ENCODE data around the gene SHOC2. TPM values are rescaled to one million over a fixed set of nuclear protein-coding genes. Genes with fewer than 3 reads are reported as not detected.
A peak's percentile ranks its signal among the peaks of the same experiment; 100 is the strongest.

SHOC2 gene
- 38.2 and 46.0 TPM in 2 replicates for polyA plus RNA-seq
- 163 and 187 TPM in 2 replicates for polyA minus RNA-seq

DNA sequence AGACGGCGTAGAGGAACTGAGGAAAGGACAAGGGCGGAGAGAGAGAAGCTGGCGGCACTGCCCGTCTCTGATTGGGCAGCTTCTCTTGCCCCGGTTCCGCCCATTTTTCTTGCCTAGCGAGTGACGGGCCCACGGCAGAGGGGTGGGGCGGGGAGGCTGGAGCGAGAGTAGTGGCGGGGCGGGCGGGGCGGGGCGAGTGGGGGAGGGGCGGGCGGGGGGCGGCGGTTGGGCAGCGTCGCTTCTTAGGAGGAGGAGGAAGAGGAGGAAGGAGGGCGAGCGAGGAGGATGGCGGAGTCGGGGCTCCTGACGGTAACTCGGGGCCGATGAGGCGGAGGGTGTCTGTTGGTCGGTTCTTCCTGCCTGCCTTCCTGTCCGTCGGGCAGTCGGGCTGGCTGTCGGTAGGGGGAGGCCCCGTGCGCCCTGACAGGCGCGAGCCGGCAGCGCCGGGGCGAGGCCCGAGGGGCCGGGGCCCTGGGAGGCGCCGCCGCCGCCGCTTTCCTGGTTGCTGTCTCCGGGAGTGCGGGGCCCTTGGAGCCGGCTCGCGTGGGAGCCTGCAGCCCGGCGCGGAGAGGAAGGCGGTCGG, at the start of gene SHOC2:
Gene SHOC2, plus strand, starts transcription at position 256 of the 583 bp plus-strand sequence. CDS start 44,755 bp downstream, outside the sequence.
- TF ChIP-seq, protein P1, sequence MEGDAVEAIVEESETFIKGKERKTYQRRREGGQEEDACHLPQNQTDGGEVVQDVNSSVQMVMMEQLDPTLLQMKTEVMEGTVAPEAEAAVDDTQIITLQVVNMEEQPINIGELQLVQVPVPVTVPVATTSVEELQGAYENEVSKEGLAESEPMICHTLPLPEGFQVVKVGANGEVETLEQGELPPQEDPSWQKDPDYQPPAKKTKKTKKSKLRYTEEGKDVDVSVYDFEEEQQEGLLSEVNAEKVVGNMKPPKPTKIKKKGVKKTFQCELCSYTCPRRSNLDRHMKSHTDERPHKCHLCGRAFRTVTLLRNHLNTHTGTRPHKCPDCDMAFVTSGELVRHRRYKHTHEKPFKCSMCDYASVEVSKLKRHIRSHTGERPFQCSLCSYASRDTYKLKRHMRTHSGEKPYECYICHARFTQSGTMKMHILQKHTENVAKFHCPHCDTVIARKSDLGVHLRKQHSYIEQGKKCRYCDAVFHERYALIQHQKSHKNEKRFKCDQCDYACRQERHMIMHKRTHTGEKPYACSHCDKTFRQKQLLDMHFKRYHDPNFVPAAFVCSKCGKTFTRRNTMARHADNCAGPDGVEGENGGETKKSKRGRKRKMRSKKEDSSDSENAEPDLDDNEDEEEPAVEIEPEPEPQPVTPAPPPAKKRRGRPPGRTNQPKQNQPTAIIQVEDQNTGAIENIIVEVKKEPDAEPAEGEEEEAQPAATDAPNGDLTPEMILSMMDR (IDR thresholded peaks at IDR 0.05; ENCODE audit: poor library complexity, severe bottlenecking): no peak
- peak; percentile 93 for TF ChIP-seq POLR2AphosphoS5 (IDR thresholded peaks at IDR 0.05)
- H3K9me3 ChIP-seq (ENCODE audit: low read length): no peaks in the 10 kb centered on the region

DNA sequence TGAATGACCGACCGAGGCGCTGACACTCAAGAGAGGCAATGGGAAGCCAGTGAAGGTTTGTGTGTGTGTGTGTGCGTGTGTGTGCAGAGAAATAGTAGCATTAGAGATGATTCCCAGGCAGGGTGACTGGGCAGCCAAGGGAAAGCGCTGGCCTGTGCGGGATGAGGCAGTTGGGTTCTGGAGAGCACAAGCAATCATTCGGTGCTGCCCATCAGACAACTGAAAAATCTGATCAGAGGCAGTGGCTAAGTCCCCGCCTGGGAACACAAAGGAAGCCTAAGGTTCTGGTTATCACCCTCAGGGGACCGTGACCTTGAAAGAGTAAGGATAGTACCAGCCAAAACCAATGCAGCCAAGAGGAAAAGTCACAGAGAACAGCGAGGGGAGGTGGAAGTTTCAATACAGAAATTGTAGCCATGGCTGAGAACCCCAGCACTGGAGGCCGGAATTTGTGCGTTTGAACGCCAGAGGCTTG, 48.5 kb upstream of the SHOC2 start:
- Histone ChIP-seq H2AFZ (ENCODE audit: low read depth, low read length) (no peak overlapping the region), H3K27me3 (ENCODE audit: insufficient read depth, low read depth, low read length) (no peaks in the 10 kb centered on the region), H3K27ac (ENCODE audit: low read length) (peak overlapping the region; percentile 87), H3K36me3 (ENCODE audit: insufficient read depth, low read length) (no peaks in the 10 kb centered on the region), H4K20me1 (ENCODE audit: insufficient read depth) (no peaks in the 10 kb centered on the region), H3K79me2 (replicated peaks; ENCODE audit: insufficient read depth, low read length) (peaks cover 32% of the 10 kb centered on the region), H3K9ac (ENCODE audit: low read length) (peak overlapping the region; percentile 90), H3K4me3 (ENCODE audit: low read length) (peak overlapping the region; percentile 87), H3K9me2 (ENCODE audit: insufficient read depth, low read length) (no peaks in the 10 kb centered on the region), H3K4me2 (ENCODE audit: low read length) (peak overlapping the region; percentile 43), H3F3A (ENCODE audit: insufficient read depth, low read length, poor library complexity, severe bottlenecking) (no peaks in the 10 kb centered on the region), H3K9me3 (ENCODE audit: low read length) (no peaks in the 10 kb centered on the region)
- TF ChIP-seq SMC3 (conservative IDR thresholded peaks at IDR 0.05; ENCODE audit: poor library complexity) (no peak), MXI1 (conservative IDR thresholded peaks at IDR 0.05; ENCODE audit: poor library complexity, severe bottlenecking) (no peak), POLR2AphosphoS5 (IDR thresholded peaks at IDR 0.05) (no peak), EZH2 (IDR thresholded peaks at IDR 0.05; ENCODE audit: borderline replicate concordance, insufficient read depth, low read length, poor library complexity, severe bottlenecking) (no peak), TAF1 (IDR thresholded peaks at IDR 0.05; ENCODE audit: low read depth) (no peak), RAD21 (conservative IDR thresholded peaks at IDR 0.05) (no peak), EP300 (conservative IDR thresholded peaks at IDR 0.05; ENCODE audit: poor library complexity, severe bottlenecking) (no peak)
- TF ChIP-seq, protein P1 (IDR thresholded peaks at IDR 0.05; ENCODE audit: poor library complexity, severe bottlenecking): no peak
- TF ChIP-seq, protein P2, sequence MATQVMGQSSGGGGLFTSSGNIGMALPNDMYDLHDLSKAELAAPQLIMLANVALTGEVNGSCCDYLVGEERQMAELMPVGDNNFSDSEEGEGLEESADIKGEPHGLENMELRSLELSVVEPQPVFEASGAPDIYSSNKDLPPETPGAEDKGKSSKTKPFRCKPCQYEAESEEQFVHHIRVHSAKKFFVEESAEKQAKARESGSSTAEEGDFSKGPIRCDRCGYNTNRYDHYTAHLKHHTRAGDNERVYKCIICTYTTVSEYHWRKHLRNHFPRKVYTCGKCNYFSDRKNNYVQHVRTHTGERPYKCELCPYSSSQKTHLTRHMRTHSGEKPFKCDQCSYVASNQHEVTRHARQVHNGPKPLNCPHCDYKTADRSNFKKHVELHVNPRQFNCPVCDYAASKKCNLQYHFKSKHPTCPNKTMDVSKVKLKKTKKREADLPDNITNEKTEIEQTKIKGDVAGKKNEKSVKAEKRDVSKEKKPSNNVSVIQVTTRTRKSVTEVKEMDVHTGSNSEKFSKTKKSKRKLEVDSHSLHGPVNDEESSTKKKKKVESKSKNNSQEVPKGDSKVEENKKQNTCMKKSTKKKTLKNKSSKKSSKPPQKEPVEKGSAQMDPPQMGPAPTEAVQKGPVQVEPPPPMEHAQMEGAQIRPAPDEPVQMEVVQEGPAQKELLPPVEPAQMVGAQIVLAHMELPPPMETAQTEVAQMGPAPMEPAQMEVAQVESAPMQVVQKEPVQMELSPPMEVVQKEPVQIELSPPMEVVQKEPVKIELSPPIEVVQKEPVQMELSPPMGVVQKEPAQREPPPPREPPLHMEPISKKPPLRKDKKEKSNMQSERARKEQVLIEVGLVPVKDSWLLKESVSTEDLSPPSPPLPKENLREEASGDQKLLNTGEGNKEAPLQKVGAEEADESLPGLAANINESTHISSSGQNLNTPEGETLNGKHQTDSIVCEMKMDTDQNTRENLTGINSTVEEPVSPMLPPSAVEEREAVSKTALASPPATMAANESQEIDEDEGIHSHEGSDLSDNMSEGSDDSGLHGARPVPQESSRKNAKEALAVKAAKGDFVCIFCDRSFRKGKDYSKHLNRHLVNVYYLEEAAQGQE (IDR thresholded peaks at IDR 0.05; ENCODE audit: borderline replicate concordance): no peak

More for the DNA sequence above, at the start of gene SHOC2:
- H3F3A ChIP-seq (ENCODE audit: insufficient read depth, low read length, poor library complexity, severe bottlenecking): no peaks in the 10 kb centered on the region
- H3K4me3 ChIP-seq (ENCODE audit: low read length): peak within 1 kb of the TSS; percentile 89
- no peaks in the 10 kb centered on the region for H4K20me1 ChIP-seq (ENCODE audit: insufficient read depth)
- H3K79me2 ChIP-seq (replicated peaks; ENCODE audit: insufficient read depth, low read length): peaks cover 57% of the 10 kb centered on the region
- H3K27me3 ChIP-seq (ENCODE audit: insufficient read depth, low read depth, low read length): no peaks in the 10 kb centered on the region
- peak within 1 kb of the TSS; percentile 94 for H3K27ac ChIP-seq (ENCODE audit: low read length)
- no peaks in the 10 kb centered on the region for H3K36me3 ChIP-seq (ENCODE audit: insufficient read depth, low read length)
- peak within 1 kb of the TSS; percentile 86 for H3K4me2 ChIP-seq (ENCODE audit: low read length)
- H3K9me2 ChIP-seq (ENCODE audit: insufficient read depth, low read length): no peaks in the 10 kb centered on the region
- peak within 1 kb of the TSS; percentile 84 for H2AFZ ChIP-seq (ENCODE audit: low read depth, low read length)
- peak within 1 kb of the TSS; percentile 87 for H3K9ac ChIP-seq (ENCODE audit: low read length)
